BLaER1 treated with 17β-estradiol and CSF1 and Interleukin-3, amounts not matched to agents 10 nM and 100 nM (cell line): ENCODE data around the gene CLSTN3.

Experiments used
- H3K27ac ChIP-seq, 11 experiments: shearing (Covaris generic); formaldehyde crosslinking; 2 replicates each; pipeline ENCODE4 v1.8.1; 2022
- H3K27me3 ChIP-seq, 11 experiments: shearing (Covaris generic); formaldehyde crosslinking; 2 replicates each; pipeline ENCODE4 v1.8.1; 2022
- H3K36me3 ChIP-seq, 11 experiments: shearing (Covaris generic); formaldehyde crosslinking; 2 replicates each; pipeline ENCODE4 v1.8.1; 2022
- H3K4me1 ChIP-seq, 10 experiments: shearing (Covaris generic); formaldehyde crosslinking; 2 replicates each; pipeline ENCODE4 v1.8.1; 2022
- H3K4me2 ChIP-seq, 11 experiments: shearing (Covaris generic); formaldehyde crosslinking; 2 replicates each; pipeline ENCODE4 v1.8.1; 2022
- H3K4me3 ChIP-seq, 10 experiments: shearing (Covaris generic); formaldehyde crosslinking; 2 replicates each; pipeline ENCODE4 v1.8.1; 2022
- H3K9ac ChIP-seq, 11 experiments: shearing (Covaris generic); formaldehyde crosslinking; 2 replicates each; pipeline ENCODE4 v1.8.1; 2022
- H3K9me3 ChIP-seq, 11 experiments: shearing (Covaris generic); formaldehyde crosslinking; replicated peaks in 1 of 11; 2 replicates each; pipeline ENCODE4 v1.8.1; 2022
- H4K20me1 ChIP-seq, 11 experiments: shearing (Covaris generic); formaldehyde crosslinking; 2 replicates each; pipeline ENCODE4 v1.8.1; 2022
- Cebpa-rat ChIP-seq, 11 experiments: shearing (Covaris generic); IDR thresholded peaks; 2 replicates each; pipeline ENCODE4 v1.8.1; 2022

CLSTN3 gene

DNA sequence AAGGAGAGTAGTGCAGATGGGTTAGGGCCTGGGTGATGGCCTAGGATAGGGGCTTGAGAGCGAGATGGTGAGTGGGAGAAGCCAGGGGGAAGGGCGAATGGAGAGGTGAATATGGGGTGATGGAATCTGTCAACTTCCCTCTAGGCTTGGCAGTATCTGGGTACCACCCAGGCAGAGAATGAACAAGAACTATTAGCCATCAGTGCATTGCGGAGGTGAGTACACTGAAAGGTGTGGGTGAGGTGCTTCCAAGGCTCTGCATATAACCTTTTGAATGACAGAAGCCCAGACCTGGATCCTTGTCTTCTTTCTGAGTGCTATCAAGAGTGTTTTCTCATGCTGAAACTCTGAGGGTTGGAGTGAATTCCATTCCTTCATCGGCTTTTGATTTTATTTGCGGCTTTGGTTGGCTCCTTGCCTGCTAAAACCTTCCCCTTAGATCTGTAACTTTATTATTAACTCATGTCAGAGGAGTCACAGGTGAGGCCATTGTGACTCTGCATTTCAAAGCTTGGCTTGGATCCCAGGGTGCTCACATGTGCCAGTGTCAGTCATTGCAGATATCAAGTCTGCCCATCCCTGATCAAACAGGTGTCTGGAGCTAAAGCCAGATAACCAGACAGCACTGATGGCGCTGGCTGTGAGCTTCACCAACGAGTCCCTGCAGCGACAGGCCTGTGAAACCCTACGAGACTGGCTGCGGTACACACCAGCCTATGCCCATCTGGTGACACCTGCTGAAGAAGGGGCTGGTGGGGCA lies 77.9 kb downstream of the CLSTN3 start:
- no peak for TF ChIP-seq Cebpa-rat (IDR thresholded peaks at IDR 0.05)
- peaks cover 0 to 10% (median 0%) of the 10 kb centered on the region in 10 experiments; a peak in 3 of 20 replicates for H3K4me1 ChIP-seq
- H3K9me3 ChIP-seq, result peaks cover 10 to 41% (median 23%) of the 10 kb centered on the region in 11 experiments
- H3K4me2 ChIP-seq, result no peak overlapping the region
- no peak overlapping the region for H3K4me3 ChIP-seq
- no peaks in the 10 kb centered on the region for H3K27me3 ChIP-seq
- H4K20me1 ChIP-seq, result no peaks in the 10 kb centered on the region
- no peak overlapping the region for H3K9ac ChIP-seq
- no peak overlapping the region for H3K27ac ChIP-seq
- H3K36me3 ChIP-seq, result peaks cover 83 to 100% (median 95%) of the 10 kb centered on the region in 11 experiments
